SK-N-SH treated with all-trans-retinoic acid at 6 μM for 48 hours (cell line): ENCODE measurements around the gene CFAP68.

Experiments
- ARNTL ChIP-seq: fragments of 450-650 bp; formaldehyde crosslinking; IDR thresholded peaks from 2 replicates; pipeline ENCODE4 v1.5.0; 2020; ENCODE audit warnings: low read depth, mild to moderate bottlenecking, moderate library complexity, borderline replicate concordance
- CSDC2 ChIP-seq: fragments of 250-450 bp; sonication (Bioruptor Pico); IDR thresholded peaks from 2 replicates; pipeline ENCODE4 v1.5.0; 2020; ENCODE audit warnings: mild to moderate bottlenecking, moderate library complexity
- PATZ1 ChIP-seq: fragments of 250-450 bp; sonication (Bioruptor Pico); IDR thresholded peaks from 2 replicates; pipeline ENCODE4 v1.8.0; 2020; ENCODE audit warnings: mild to moderate bottlenecking, moderate library complexity, borderline replicate concordance
- POU6F1 ChIP-seq: fragments of 250-450 bp; sonication (Bioruptor Pico); IDR thresholded peaks from 2 replicates; pipeline ENCODE4 v1.8.0; 2021; ENCODE audit warnings: low read depth, mild to moderate bottlenecking, moderate library complexity, borderline replicate concordance
- PPARA ChIP-seq: fragments of 250-450 bp; sonication (Bioruptor Pico); IDR thresholded peaks from 2 replicates; pipeline ENCODE4 v1.5.0; 2020; ENCODE audit warnings: mild to moderate bottlenecking, borderline replicate concordance
- RARB ChIP-seq: fragments of 250-450 bp; sonication (Bioruptor Pico); IDR thresholded peaks from 2 replicates; pipeline ENCODE4 v1.8.0; 2021; ENCODE audit warnings: mild to moderate bottlenecking, moderate library complexity
- TCF4 ChIP-seq: fragments of 250-450 bp; sonication (Bioruptor Pico); IDR thresholded peaks from 2 replicates; pipeline ENCODE4 v1.8.0; 2021; ENCODE audit warnings: mild to moderate bottlenecking, moderate library complexity, borderline replicate concordance
- TOX ChIP-seq: fragments of 250-450 bp; sonication (Bioruptor Pico); IDR thresholded peaks from 2 replicates; pipeline ENCODE4 v1.8.0; 2021; ENCODE audit warnings: mild to moderate bottlenecking, moderate library complexity, borderline replicate concordance
- ZFP30 ChIP-seq: fragments of 450-650 bp; formaldehyde crosslinking; IDR thresholded peaks from 2 replicates; pipeline ENCODE4 v1.5.0; 2022; ENCODE audit warnings: mild to moderate bottlenecking, moderate library complexity
- ZNF565 ChIP-seq: fragments of 450-650 bp; formaldehyde crosslinking; conservative IDR thresholded peaks from 2 replicates; pipeline ENCODE4 v1.5.0; 2020; ENCODE audit warnings: low read depth, mild to moderate bottlenecking, moderate library complexity
- ZNF8 ChIP-seq: fragments of 450-650 bp; formaldehyde crosslinking; IDR thresholded peaks from 2 replicates; pipeline ENCODE4 v1.5.0; 2020; ENCODE audit warnings: mild to moderate bottlenecking, moderate library complexity
- TF ChIP-seq, protein P1 (sequence below): fragments of 250-450 bp; sonication (Bioruptor Pico); IDR thresholded peaks from 2 replicates; pipeline ENCODE4 v1.5.0; 2020; ENCODE audit warnings: mild to moderate bottlenecking, moderate library complexity
- TF ChIP-seq, protein P2 (sequence below): fragments of 250-450 bp; sonication (Bioruptor Pico); IDR thresholded peaks from 2 replicates; pipeline ENCODE4 v1.5.1; 2021; ENCODE audit warnings: mild to moderate bottlenecking, moderate library complexity

GRCh38 chr11:111922803-111923202, 43.5 kb downstream of the CFAP68 start:
- TF ChIP-seq ZNF8 (CRISPR knock-in tag) (no peak), POU6F1 (no peak), ZNF565 (CRISPR knock-in tag) (no peak), PATZ1 (CRISPR knock-in tag) (no peak), RARB (CRISPR knock-in tag) (no peak), ARNTL (CRISPR knock-in tag) (no peak), ZFP30 (no peak), TCF4 (no peak), TOX (CRISPR knock-in tag) (no peak), CSDC2 (CRISPR knock-in tag) (no peak), PPARA (CRISPR knock-in tag) (no peak)
- TF ChIP-seq, protein P1, sequence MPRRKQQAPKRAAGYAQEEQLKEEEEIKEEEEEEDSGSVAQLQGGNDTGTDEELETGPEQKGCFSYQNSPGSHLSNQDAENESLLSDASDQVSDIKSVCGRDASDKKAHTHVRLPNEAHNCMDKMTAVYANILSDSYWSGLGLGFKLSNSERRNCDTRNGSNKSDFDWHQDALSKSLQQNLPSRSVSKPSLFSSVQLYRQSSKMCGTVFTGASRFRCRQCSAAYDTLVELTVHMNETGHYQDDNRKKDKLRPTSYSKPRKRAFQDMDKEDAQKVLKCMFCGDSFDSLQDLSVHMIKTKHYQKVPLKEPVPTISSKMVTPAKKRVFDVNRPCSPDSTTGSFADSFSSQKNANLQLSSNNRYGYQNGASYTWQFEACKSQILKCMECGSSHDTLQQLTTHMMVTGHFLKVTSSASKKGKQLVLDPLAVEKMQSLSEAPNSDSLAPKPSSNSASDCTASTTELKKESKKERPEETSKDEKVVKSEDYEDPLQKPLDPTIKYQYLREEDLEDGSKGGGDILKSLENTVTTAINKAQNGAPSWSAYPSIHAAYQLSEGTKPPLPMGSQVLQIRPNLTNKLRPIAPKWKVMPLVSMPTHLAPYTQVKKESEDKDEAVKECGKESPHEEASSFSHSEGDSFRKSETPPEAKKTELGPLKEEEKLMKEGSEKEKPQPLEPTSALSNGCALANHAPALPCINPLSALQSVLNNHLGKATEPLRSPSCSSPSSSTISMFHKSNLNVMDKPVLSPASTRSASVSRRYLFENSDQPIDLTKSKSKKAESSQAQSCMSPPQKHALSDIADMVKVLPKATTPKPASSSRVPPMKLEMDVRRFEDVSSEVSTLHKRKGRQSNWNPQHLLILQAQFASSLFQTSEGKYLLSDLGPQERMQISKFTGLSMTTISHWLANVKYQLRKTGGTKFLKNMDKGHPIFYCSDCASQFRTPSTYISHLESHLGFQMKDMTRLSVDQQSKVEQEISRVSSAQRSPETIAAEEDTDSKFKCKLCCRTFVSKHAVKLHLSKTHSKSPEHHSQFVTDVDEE, result no peak
- TF ChIP-seq, protein P2, sequence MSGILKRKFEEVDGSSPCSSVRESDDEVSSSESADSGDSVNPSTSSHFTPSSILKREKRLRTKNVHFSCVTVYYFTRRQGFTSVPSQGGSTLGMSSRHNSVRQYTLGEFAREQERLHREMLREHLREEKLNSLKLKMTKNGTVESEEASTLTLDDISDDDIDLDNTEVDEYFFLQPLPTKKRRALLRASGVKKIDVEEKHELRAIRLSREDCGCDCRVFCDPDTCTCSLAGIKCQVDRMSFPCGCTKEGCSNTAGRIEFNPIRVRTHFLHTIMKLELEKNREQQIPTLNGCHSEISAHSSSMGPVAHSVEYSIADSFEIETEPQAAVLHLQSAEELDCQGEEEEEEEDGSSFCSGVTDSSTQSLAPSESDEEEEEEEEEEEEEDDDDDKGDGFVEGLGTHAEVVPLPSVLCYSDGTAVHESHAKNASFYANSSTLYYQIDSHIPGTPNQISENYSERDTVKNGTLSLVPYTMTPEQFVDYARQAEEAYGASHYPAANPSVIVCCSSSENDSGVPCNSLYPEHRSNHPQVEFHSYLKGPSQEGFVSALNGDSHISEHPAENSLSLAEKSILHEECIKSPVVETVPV (CRISPR knock-in tag), result no peak
